Spleen (tissue), 11 donors: ENCODE results near the gene SYNJ2. TPM values are rescaled to one million over a fixed set of nuclear protein-coding genes. Genes with fewer than 3 reads are reported as not detected.

ENCODE experiments used
- DNase-seq: peaks from one replicate; pipeline ENCODE4 v3.0.0-alpha.2; 2020
- H3K27ac ChIP-seq, 8 donors: fragments of 200-600 bp; sonication (generic) in 7 of 8; 1 replicate in 4 of 8; 2 replicates in 4 of 8; pipeline versions ENCODE4 v1.5.0 to v1.8.0; 2016 to 2021; ENCODE audit warnings: inconsistent platforms in 4 of 8, mild to moderate bottlenecking in 4 of 8, moderate library complexity in 1 of 8
- H3K27me3 ChIP-seq, 7 donors: fragments of 200-600 bp; sonication (generic) in 6 of 7; replicated peaks in 1 of 7; 1 replicate in 4 of 7; 2 replicates in 3 of 7; pipeline versions ENCODE4 v1.5.0 to v1.8.0; 2016 to 2021; ENCODE audit warnings: inconsistent platforms in 3 of 7, mild to moderate bottlenecking in 1 of 7
- H3K36me3 ChIP-seq, 6 donors: fragments of 200-600 bp; sonication (generic) in 5 of 6; 1 replicate in 4 of 6; 2 replicates in 2 of 6; pipeline versions ENCODE4 v1.5.0 to v1.8.0; 2016 to 2021; ENCODE audit warnings: inconsistent platforms in 2 of 6
- H3K4me1 ChIP-seq, 6 donors: fragments of 200-600 bp; sonication (generic) in 5 of 6; 1 replicate in 3 of 6; 2 replicates in 3 of 6; pipeline versions ENCODE4 v1.5.0 to v1.8.0; 2016 to 2021; ENCODE audit warnings: inconsistent platforms in 3 of 6
- H3K4me3 ChIP-seq, 8 donors: fragments of 200-600 bp; sonication (generic) in 7 of 8; 1 replicate in 4 of 8; 2 replicates in 4 of 8; pipeline versions ENCODE4 v1.5.0 to v1.8.0; 2016 to 2021; ENCODE audit warnings: inconsistent platforms in 4 of 8, mild to moderate bottlenecking in 4 of 8, moderate library complexity in 2 of 8
- H3K9me3 ChIP-seq, 8 donors: fragments of 200-600 bp; sonication (generic) in 7 of 8; 1 replicate in 4 of 8; 2 replicates in 4 of 8; pipeline versions ENCODE4 v1.5.0 to v1.8.0; 2016 to 2021; ENCODE audit warnings: inconsistent platforms in 4 of 8
- POLR2A ChIP-seq, 3 donors: fragments of 450-650 bp; IDR thresholded peaks; one replicate each; pipeline ENCODE4 v1.5.1; 2017; ENCODE audit warnings: antibody characterized with exemption in 3 of 3, mild to moderate bottlenecking in 1 of 3
- POLR2AphosphoS5 ChIP-seq, 3 donors: sonication (generic); formaldehyde crosslinking; IDR thresholded peaks; one replicate each; pipeline ENCODE4 v1.5.1; 2017; ENCODE audit warnings: antibody characterized with exemption in 3 of 3
- WGBS, 5 donors: extraction: QIAGEN DNeasy Blood & Tissue Kit in 3 of 5; methylation state at CpG; one replicate each; pipeline versions ENCODE4 v1.1.5 to v1.1.7; 2013 to 2018; 5-methylcytosine and 5-hydroxymethylcytosine counted together
- intact Hi-C: fragments of 100-400 bp; cut with DNase I; formaldehyde crosslinking; loops from one replicate; pipeline ENCODE4 v1.15.0; 2023; ENCODE audit warnings: low total_unique reads
- polyA plus RNA-seq, 3 donors: library from polyadenylated mRNA; stranded (reverse); fragments of 200-250 nt; gene quantifications; one replicate each; pipeline ENCODE4 v1.2.1, GENCODE V29; 2013
- total RNA-seq, 7 donors: library from RNA; depleted of rRNA in 3 of 7; stranded (reverse); fragments of >200 nt in 3 of 7; fragmentation: NEBNext Ultra II Directional in 4 of 7; extraction: Animal tissue kit (Norgen Biotek cat#: 25700) in 4 of 7; gene quantifications; one replicate each; pipeline versions ENCODE4 v1.1.0 to v1.2.1, GENCODE V29; 2016 to 2021
- TF ChIP-seq, protein P1 (sequence below), 11 experiments: fragments of 200-600 bp in 7 of 11; fragments of 450-650 bp in 4 of 11; sonication (generic) in 4 of 11; IDR thresholded peaks in 8 of 11; conservative IDR thresholded peaks in 3 of 11; 1 replicate in 7 of 11; 2 replicates in 4 of 11; pipeline versions ENCODE4 v1.4.0 to v1.8.0; 2016 to 2021; ENCODE audit warnings: antibody characterized with exemption in 11 of 11, inconsistent platforms in 4 of 11, mild to moderate bottlenecking in 1 of 11
- donor health status: healthy with polysubstance abuse.
- donor health status: DM: no; HTN: no; CAD: no; lungs with moderate emphysema.
- donor health status: DM: no; HTN: no; CAD: no.
- donor health status: Bipolar disorder and iron deficiency.
- donor health status: healthy.
- donor health status: DM: no; HTN: no; CAD: no.
- donor health status: DM: yes; HTN: yes; CAD: no.

Gene SYNJ2
- total and polyA plus RNA-seq, 10 donors: 2.4 to 34.0 (median 9.2) TPM

DNA sequence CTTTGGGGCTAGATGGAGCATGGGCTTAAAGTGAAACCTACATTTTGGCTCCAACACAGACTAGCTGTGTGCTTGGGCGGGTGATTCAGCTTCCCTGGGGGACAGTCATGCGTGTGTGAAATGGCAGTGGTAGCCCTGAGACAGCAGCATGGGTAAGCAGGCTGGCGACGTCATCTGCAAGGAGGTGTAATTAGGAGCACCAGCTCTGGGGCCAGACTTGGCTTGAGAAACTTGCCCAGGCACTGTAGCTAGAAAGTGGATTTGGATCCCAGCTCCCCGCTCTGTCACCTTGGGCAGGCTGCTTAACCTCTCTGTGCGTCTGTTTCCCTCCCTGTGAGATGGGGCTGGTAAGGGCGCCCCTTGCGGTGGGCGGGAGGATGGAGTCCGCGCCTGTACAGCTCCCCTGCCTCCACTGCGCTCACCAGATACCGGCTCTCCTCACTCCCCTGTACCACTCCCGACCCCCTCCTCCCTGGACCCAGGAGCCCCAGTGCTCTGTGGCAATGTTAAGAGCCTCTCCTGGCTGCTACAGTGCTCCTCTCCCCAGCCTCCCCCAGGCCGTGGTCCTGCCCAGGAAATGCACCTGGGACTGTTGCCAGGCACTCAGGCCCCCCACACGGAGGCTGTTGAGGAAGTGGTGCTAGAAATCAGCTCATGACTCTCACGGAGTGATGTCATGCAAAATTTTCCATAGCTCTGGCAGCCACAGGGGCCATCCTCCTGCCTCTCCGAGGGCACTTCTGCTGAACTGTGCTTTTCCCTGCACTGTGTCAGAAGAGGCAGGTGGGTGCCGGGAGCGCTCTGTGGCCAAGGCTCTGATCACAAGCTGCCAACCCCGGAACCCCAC is 44.6 kb downstream of the SYNJ2 start:
- Histone ChIP-seq H3K36me3 (peaks cover 0 to 9% (median 0%) of the 10 kb centered on the region in 6 donors), H3K4me1 (peaks cover 22 to 57% (median 41%) of the 10 kb centered on the region in 6 donors), H3K4me3 (peak overlapping the region in 7 of 8 donors; percentile 11 to 63 (median 19)), H3K27me3 (no peaks in the 10 kb centered on the region), H3K9me3 (no peaks in the 10 kb centered on the region), H3K27ac (peak overlapping the region; percentile 31 to 83 (median 69))
- intact Hi-C loops: no loop called here
- 5 to 12% (median 9%) methylated on average over 13 to 21 of the region's 21 CpGs for WGBS, 5 donors
- TF ChIP-seq POLR2AphosphoS5 (IDR thresholded peaks at IDR 0.05): peak; percentile 78 to 85 (median 83)
- TF ChIP-seq, protein P1, sequence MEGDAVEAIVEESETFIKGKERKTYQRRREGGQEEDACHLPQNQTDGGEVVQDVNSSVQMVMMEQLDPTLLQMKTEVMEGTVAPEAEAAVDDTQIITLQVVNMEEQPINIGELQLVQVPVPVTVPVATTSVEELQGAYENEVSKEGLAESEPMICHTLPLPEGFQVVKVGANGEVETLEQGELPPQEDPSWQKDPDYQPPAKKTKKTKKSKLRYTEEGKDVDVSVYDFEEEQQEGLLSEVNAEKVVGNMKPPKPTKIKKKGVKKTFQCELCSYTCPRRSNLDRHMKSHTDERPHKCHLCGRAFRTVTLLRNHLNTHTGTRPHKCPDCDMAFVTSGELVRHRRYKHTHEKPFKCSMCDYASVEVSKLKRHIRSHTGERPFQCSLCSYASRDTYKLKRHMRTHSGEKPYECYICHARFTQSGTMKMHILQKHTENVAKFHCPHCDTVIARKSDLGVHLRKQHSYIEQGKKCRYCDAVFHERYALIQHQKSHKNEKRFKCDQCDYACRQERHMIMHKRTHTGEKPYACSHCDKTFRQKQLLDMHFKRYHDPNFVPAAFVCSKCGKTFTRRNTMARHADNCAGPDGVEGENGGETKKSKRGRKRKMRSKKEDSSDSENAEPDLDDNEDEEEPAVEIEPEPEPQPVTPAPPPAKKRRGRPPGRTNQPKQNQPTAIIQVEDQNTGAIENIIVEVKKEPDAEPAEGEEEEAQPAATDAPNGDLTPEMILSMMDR (IDR thresholded peaks at IDR 0.05 in 8 of 11, conservative IDR thresholded peaks at IDR 0.05 in 3 of 11): peak; percentile 46 to 84 (median 74)
- TF ChIP-seq POLR2A (IDR thresholded peaks at IDR 0.05): no peak
- DNase-seq: peak; percentile 91

DNA sequence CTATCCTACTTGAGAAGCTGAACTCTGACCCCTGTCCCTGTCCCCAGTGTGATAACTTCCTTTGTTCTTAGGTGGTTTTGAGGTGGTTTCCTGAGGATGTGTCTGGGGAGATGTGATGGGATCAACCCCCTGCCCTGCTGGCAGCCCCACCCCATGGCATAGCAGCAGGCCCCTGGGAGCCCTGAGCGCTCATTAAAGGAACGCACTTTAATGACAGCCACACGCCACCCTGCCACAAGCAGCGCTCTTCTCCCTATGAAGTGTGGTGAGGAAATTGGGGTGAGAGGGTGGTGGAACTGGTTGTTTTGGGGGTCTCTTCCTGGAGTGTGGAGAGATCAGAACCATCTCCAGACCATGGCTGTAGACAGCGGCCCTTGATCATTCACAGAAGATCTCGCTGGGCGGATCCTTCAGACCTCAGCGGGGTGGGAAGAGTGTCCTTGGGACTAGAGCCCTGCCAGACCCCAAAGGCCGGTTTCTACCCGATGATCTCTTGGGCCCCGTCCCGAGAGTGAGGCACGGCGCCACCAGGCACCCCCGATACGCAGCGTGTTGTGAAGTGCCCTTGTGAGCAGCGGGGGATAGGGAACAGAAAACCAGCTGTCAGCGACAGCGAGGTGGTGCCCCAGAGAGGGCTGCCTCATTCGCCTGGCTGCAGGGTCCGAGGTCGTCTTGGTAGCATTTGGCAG is 45.4 kb downstream of the SYNJ2 start:
- no peaks in the 10 kb centered on the region for H3K9me3 ChIP-seq
- peak; percentile 77 for DNase-seq
- H3K27me3 ChIP-seq: no peaks in the 10 kb centered on the region
- intact Hi-C loops: no loop called here
- peaks cover 0 to 9% (median 0%) of the 10 kb centered on the region in 6 donors for H3K36me3 ChIP-seq
- H3K27ac ChIP-seq: peak overlapping the region; percentile 31 to 83 (median 69)
- 68 to 80% (median 72%) methylated on average over 23 of the region's 23 CpGs for WGBS, 5 donors
- peak overlapping the region in 5 of 8 donors; percentile 14 to 63 (median 25) for H3K4me3 ChIP-seq
- peaks cover 26 to 61% (median 45%) of the 10 kb centered on the region in 6 donors for H3K4me1 ChIP-seq
- no peak for TF ChIP-seq POLR2A (IDR thresholded peaks at IDR 0.05)
- TF ChIP-seq POLR2AphosphoS5 (IDR thresholded peaks at IDR 0.05): peak in 1 of 3 donors; percentile 18

DNA sequence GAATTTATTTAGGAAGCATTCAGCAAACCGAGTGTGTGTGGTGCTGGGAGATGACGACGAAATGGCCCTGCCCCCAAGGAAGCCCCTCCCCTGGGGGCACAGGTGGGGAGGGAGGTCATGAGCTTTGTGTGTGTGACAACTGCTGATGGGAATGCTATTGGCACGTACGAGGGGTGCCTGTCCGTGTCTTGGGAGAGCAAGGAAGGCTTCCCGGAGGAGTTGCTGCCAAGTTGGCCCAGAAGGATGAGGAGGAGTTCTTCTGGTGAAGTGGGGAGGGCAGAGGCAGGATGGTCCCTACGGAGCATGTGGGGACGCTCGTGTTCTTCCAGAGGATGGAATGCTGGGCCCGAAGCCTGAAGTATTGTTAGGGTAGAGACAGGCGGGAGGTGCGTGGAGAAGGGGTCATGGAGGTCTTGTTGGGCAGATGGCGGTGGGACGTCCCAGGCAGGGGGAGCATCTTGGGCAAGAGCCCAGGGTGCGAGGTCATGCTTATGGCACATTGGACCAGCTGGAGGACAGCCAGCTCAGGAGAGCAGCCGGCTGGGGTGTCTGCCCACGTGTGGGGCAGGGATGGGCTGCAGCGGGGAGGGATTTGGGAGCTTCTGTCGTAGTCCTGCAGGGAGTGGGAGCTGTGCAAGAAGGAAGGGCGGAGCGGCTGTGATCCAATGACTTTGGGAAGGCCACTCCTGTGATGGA is 46.1 kb downstream of the SYNJ2 start:
- Histone ChIP-seq H3K27me3 (no peaks in the 10 kb centered on the region), H3K27ac (peak overlapping the region in 5 of 8 donors; percentile 51 to 83 (median 75)), H3K9me3 (no peaks in the 10 kb centered on the region), H3K36me3 (peaks cover 0 to 10% (median 0%) of the 10 kb centered on the region in 6 donors), H3K4me1 (peaks cover 26 to 68% (median 49%) of the 10 kb centered on the region in 6 donors), H3K4me3 (no peak overlapping the region)
- 74 to 87% (median 81%) methylated on average over 22 of the region's 22 CpGs for WGBS, 5 donors
- peak; percentile 68 for DNase-seq
- intact Hi-C loops: no loop called here
- no peak for TF ChIP-seq POLR2A (IDR thresholded peaks at IDR 0.05)
- TF ChIP-seq, protein P1 (IDR thresholded peaks at IDR 0.05 in 8 of 11, conservative IDR thresholded peaks at IDR 0.05 in 3 of 11): no peak
- TF ChIP-seq POLR2AphosphoS5 (IDR thresholded peaks at IDR 0.05): no peak

DNA sequence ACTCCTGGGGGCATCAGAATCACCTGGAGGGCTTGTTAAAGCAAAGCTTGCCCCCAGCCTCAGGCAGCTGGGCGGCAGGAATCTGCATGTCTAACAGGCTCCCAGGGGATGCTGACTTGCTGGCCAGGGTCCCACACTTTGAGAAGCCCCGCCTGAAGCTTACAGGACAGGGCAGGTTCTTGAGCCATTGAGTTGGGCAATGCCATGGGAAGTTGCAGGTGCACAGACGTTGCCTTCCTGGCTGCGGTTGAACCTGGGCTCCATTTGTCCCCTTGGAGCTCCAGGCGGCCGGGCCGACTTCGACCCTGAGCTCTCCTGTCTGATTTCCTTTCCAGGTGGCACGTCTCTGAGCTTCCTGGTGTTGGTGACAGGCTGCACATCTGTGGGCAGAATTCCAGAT is 46.8 kb downstream of the SYNJ2 start:
- Histone ChIP-seq H3K4me1 (peaks cover 26 to 71% (median 49%) of the 10 kb centered on the region in 6 donors), H3K9me3 (no peaks in the 10 kb centered on the region), H3K36me3 (peaks cover 0 to 17% (median 4%) of the 10 kb centered on the region in 6 donors), H3K27me3 (no peaks in the 10 kb centered on the region), H3K27ac (peak overlapping the region in 2 of 8 donors; percentile 81 to 83), H3K4me3 (no peak overlapping the region)
- TF ChIP-seq, protein P1 (IDR thresholded peaks at IDR 0.05 in 8 of 11, conservative IDR thresholded peaks at IDR 0.05 in 3 of 11): no peak
- TF ChIP-seq POLR2A (IDR thresholded peaks at IDR 0.05) (no peak), POLR2AphosphoS5 (IDR thresholded peaks at IDR 0.05) (no peak)
- peak; percentile 75 for DNase-seq
- WGBS, 5 donors: 40 to 84% (median 61%) methylated on average over 7 to 9 of the region's 9 CpGs
- intact Hi-C loops: no loop called here
